Testis (tissue), 2 donors: ENCODE measurements around the gene CAMK2D.

Experiments
- CTCF ChIP-seq, 3 experiments: fragments of 450-650 bp in 2 of 3; fragments of 200-600 bp in 1 of 3; sonication (generic) in 1 of 3; IDR thresholded peaks; one replicate each; pipeline ENCODE4 v1.5.1; 2016 to 2019; ENCODE audit warnings: antibody characterized with exemption in 3 of 3, mild to moderate bottlenecking in 2 of 3, moderate library complexity in 1 of 3
- POLR2A ChIP-seq: fragments of 450-650 bp; IDR thresholded peaks from one replicate; pipeline ENCODE4 v1.6.1; 2017; ENCODE audit warnings: antibody characterized with exemption, mild to moderate bottlenecking, moderate library complexity

- TF ChIP-seq CTCF (IDR thresholded peaks at IDR 0.05) (no peak), POLR2A (no peak)
Measured at GRCh38 chr4:113434247-113434587, 327.3 kb downstream of the CAMK2D start.
